ENCODE results near the gene SCRT2.

SCRT2 gene

DNA sequence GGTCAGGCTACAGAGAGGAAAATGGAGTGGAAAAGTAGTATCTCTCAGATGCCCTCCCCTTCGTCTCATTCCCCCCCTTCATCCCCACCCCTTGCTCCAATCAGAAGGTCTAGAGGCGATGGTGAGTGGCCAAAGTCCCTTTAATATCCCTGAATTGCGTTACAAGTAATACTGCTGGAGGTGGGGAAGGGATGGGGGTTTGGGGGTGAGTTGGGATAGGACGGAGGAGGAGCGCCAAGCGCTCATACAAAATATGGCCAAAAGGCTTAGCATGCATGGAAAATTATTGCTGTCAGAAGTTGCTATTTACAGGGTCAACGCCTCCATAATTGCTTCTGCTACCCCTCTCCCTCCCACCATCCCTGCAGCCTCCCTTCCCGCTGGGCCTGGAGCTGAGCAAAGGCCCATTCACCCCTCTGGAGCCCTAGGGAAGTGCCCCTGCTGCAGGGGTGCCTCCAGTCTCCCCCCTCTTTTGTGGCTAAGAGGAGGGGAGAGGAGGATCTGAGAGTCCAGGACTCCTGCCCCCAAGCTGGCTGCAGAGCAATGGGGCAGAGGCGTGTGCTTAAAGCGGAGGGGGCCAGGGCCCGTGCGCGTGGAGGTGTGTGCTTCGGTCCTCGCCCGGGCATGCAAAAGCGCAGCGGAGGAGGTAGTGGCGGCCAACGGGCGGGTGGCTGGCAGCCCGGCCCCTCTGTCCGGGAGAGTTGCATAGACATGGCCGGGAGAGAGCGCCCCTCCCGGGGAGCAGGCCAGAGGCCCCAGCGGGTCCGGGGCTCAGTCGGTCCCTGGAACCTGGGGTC is 13.9 kb downstream of the SCRT2 start:
- Mint-ChIP-seq H3K27ac (no peak overlapping the region), H3K4me3 (peak overlapping the region; percentile 7), H3K4me1 (peaks cover 6% of the 10 kb centered on the region), H3K27me3 (peaks cover 45% of the 10 kb centered on the region), H3K36me3 (peaks cover 6% of the 10 kb centered on the region), H3K9me3 (no peaks in the 10 kb centered on the region)
- ATAC-seq (ENCODE audit: low read depth) = no peak
- DNase-seq (ENCODE audit: low spot score in 2 of 2) = no peak

DNA sequence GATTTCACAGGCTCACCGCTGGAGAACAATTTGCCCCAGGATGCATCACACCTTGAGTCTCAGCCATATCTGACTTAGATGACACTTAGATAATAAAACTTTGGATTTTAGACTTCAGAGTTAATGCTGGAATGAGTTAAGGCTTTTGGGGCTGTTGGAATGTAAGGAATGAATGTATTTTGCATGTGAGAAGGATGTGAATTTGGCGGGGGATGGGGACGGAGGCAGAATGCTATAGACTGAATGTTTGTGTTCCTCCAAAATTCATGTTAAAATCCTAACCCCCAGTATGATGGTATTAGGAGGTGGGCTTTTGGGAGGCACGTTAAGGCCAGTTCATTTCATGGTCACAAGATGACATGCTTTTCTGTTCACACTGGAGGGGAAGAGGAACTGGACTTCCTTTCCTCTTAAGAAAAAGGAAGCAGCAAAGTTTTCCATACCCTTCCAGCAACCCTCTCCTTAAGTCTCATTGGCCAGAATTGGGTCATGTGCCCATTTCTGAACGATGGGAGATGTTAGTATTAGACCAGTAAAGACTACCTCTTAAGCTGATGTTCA is 16.8 kb downstream of the SCRT2 start:
- no peak overlapping the region for H3K27ac Mint-ChIP-seq
- DNase-seq (ENCODE audit: low spot score in 2 of 2) = no peak
- H3K4me3 Mint-ChIP-seq = no peak overlapping the region
- H3K36me3 Mint-ChIP-seq = peaks cover 6% of the 10 kb centered on the region
- H3K9me3 Mint-ChIP-seq = no peaks in the 10 kb centered on the region
- no peak for ATAC-seq (ENCODE audit: low read depth)
- peaks cover 6% of the 10 kb centered on the region for H3K4me1 Mint-ChIP-seq
- peaks cover 40% of the 10 kb centered on the region for H3K27me3 Mint-ChIP-seq

DNA sequence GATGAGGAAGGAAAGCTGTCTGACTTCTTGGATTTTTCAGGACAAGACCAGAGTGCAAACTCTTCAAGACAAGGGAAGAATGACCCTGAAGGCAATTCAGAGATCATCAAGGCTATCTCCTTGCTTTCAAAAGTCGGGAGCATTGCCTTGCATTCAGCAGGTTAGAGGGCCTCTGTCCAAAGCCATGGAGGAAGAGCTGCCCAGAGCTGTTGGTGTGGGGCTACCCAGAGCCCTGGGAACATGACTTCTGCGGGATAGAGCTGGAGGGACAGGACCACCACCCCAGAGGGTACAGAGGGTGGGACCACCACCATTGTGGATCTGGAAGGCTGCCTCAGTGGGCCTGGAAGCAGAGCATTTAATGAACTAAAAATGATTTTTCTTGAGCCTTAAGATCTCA is 17.4 kb downstream of the SCRT2 start:
- Mint-ChIP-seq H3K36me3 (peaks cover 5% of the 10 kb centered on the region), H3K27me3 (peaks cover 39% of the 10 kb centered on the region), H3K27ac (no peak overlapping the region), H3K4me1 (peaks cover 8% of the 10 kb centered on the region), H3K4me3 (no peak overlapping the region), H3K9me3 (no peaks in the 10 kb centered on the region)
- DNase-seq (ENCODE audit: low spot score in 2 of 2) = no peak
- no peak for ATAC-seq (ENCODE audit: low read depth)

DNA sequence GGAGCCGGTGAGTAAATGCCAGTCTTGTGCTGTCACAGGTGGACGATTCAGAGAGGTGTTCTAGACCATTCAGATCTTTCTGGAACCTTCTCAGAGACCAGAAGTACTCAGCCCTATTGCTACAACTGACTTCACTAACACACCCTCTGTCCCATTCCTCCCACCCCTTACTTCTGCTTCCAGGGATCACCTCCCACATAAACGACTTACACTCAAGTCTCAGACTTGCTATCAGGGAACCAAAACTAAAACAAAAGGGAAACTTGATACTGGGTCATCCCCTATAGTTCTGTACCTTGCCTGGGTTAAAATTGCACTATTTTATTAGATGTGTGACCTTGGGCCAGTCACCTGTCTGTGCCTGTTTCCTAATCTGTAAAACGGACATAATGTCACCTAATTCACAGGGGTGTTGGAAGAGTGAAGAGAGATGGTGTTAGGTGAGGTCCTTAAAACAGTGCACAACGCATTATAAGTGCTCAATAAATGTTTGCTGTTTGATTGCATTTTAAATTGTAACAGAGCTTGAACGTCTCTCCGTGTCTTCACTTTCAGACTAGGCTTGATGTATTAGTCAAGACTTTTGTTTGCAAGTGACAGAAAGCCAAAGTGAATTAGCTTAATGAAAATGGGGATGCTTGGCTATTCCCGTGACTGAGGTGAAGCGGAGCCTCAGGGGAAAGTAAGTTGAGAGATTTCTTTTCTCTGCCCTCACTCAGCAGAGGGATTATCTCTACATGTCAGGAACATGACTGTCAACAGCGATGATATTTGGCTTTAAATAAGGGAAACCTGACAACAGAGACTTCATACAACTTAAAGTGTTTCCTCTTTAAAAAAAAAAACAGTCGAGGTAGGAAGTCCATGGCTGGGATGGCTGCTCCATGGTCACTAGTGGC is 19.6 kb downstream of the SCRT2 start:
- Mint-ChIP-seq H3K27me3 (peaks cover 25% of the 10 kb centered on the region), H3K4me1 (peaks cover 3% of the 10 kb centered on the region), H3K9me3 (no peaks in the 10 kb centered on the region), H3K36me3 (no peaks in the 10 kb centered on the region), H3K4me3 (no peak overlapping the region), H3K27ac (no peak overlapping the region)
- no peak for DNase-seq (ENCODE audit: low spot score in 2 of 2)
- ATAC-seq (ENCODE audit: low read depth) = no peak

DNA sequence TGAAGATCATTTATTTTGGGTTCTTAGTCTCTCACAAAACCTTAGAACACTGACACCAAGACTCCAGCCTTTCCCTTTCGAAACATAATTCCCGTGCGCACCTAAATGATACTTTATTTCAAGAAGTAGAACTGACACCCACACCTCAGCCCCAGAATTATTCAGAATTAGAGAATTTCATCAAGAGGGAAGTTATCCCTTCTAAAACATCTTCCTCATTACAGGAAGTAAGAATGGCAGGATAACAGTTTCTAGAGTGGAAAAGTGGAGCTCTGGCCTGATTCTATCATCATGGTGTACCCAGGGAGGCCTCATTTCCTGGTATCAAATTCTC is 21.2 kb downstream of the SCRT2 start:
- peaks cover 5% of the 10 kb centered on the region for H3K4me1 Mint-ChIP-seq
- ATAC-seq (ENCODE audit: low read depth) (no peak), DNase-seq (ENCODE audit: low spot score in 2 of 2) (no peak)
- H3K27ac Mint-ChIP-seq = no peak overlapping the region
- H3K36me3 Mint-ChIP-seq = no peaks in the 10 kb centered on the region
- peaks cover 24% of the 10 kb centered on the region for H3K27me3 Mint-ChIP-seq
- no peak overlapping the region for H3K4me3 Mint-ChIP-seq
- no peaks in the 10 kb centered on the region for H3K9me3 Mint-ChIP-seq

DNA sequence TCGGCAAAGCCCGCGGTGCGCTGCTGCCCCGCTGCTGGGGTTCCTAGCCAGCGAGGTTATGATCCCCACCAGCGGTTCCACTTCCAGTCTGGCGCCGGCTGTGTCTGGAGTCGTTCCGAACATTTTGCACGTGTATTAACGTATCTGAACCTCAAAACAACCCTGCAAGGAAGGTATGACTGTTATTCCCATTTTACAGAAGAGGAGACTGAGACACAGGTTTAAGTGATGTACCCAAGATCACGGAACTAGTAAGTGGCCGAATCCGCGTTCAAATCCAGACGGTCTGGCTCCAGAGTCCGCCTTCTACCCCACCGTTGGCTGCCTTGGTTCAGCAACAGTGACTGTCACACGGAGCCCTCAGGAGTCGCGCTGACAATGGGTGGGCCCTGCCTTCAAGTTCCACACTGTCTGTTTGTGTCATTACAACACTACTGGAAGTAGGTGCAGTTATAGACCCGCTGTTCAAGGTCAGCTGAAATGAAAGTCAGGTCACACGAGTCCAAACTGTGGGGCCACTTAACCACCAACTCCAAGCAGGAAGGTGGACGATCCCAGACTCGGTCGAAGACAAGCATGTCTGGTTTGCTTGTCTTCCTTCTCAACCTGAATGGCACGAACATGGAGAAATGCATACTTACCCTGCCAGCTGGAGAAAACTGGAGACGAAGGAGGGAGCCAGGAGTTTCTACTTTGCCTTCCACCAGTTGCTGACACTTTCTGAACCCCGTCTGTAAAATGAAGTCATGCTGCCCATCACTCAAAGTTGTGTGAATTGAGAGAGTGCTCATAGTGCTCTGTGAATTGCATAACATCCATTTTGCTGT is 21.8 kb downstream of the SCRT2 start:
- Mint-ChIP-seq H3K9me3 (no peaks in the 10 kb centered on the region), H3K4me3 (peak overlapping the region; percentile 67), H3K36me3 (no peaks in the 10 kb centered on the region), H3K27ac (no peak overlapping the region), H3K4me1 (peaks cover 5% of the 10 kb centered on the region), H3K27me3 (peaks cover 22% of the 10 kb centered on the region)
- no peak for ATAC-seq (ENCODE audit: low read depth)
- DNase-seq (ENCODE audit: low spot score in 2 of 2) = no peak

DNA sequence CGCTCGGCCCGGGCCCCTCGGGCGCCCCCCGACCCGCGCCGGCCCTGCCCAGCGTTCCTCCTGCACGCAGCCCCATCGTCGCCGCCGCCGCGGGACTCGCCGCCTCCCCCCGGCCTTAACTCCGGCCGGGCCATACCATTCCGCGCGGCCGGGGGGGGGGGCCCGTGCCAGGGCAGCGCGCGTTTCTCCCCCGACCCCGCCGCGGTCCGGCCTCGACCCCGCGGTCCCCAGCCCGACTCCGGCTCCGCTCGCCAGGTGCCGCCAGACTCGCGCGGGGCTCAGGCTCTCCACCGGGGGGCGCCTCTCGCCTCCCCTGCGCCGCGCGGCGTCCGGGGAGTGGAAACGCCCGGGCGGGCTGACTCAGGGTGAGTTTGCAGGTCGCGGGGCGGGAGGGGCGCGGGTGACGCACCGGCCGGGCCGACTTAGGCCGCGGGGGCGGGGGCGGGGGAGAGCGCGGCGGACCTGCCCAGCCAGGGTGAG is 22.5 kb downstream of the SCRT2 start, which contains the start of gene SRXN1:
Gene SRXN1, minus strand, starts transcription at position 91 of the 480 bp plus-strand sequence. Its CDS starts 15 bp downstream, at position 76.
- Mint-ChIP-seq H3K27ac (no peak within 1 kb of the TSS), H3K4me3 (peak within 1 kb of the TSS; percentile 67), H3K27me3 (peaks cover 17% of the 10 kb centered on the region), H3K9me3 (no peaks in the 10 kb centered on the region), H3K36me3 (no peaks in the 10 kb centered on the region), H3K4me1 (peaks cover 5% of the 10 kb centered on the region)
- peak; percentile 93 for ATAC-seq (ENCODE audit: low read depth)
- DNase-seq (ENCODE audit: low spot score in 2 of 2) = peak; percentile 50 to 85

DNA sequence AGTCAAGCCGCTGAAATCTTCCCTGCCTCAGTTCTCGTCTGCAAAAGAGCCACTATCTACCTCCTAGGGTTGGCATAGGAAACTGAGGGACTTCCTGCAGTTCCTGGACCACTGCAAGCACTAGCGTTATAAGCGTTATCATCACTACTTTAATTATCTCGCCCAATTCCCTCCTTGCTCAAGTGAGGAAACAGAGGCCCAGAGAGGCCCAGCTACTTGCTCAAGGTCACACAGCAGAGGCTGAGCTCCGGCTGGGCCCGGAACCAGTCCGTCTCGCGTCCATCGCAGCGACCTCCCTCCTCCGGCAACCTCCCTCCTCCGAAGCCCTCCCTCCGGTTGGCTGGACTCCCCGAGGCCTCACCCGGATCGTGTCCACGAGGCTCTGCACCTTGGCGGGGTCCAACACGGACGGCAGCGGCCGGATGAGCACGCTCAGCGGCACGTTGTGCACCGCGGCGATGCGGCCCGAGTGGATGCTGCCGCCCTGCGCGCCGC is 22.9 kb downstream of the SCRT2 start:
- no peak overlapping the region for H3K27ac Mint-ChIP-seq
- H3K27me3 Mint-ChIP-seq = peaks cover 13% of the 10 kb centered on the region
- no peaks in the 10 kb centered on the region for H3K36me3 Mint-ChIP-seq
- no peaks in the 10 kb centered on the region for H3K9me3 Mint-ChIP-seq
- peaks cover 5% of the 10 kb centered on the region for H3K4me1 Mint-ChIP-seq
- DNase-seq (ENCODE audit: low spot score in 2 of 2) (no peak), ATAC-seq (ENCODE audit: low read depth) (no peak)
- H3K4me3 Mint-ChIP-seq = peak overlapping the region; percentile 30

DNA sequence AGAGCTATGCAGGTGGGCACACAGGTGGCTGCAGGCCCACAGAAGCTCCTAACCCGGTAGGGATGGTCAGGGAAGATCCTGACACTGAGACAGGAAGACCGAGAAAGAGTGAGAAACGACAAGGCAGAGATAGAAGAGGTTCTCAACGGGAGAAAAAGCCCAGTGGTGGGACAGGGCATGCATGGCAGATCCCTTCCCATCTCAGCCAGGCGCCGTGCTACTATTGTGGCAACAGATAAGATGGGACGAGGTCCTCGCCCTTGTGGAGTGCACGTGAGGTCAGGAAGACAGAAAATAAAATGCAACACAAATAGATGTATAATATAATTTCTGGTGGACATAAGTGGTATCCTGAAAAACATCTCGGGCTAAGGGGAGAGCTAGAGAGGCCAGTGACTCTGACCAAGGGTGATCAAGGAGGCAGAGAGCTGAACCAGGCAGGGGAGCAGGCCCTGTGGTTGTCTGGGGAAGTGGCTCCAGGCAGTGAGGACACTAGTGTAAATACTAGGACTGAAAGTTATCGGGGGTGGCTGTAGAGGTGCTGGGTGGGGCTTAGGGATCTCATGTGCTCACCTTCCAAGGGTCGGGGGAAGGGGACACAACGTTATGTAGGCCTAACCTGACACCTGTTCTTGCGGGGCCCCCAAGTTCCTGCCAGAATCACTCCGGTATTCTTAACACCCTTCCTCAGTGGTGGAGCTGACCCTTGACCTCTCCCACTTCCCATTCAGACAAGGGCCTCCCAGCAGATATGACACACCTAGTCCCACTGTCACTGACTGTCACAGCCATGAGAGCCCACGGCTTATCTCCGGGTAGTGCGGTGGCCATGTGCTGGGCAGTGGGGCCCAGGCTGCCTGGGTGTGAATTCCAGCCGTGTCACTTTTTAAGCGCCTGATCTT is 23.6 kb downstream of the SCRT2 start:
- DNase-seq (ENCODE audit: low spot score in 2 of 2) (no peak), ATAC-seq (ENCODE audit: low read depth) (no peak)
- H3K27ac Mint-ChIP-seq = no peak overlapping the region
- peaks cover 11% of the 10 kb centered on the region for H3K27me3 Mint-ChIP-seq
- H3K4me1 Mint-ChIP-seq = peaks cover 5% of the 10 kb centered on the region
- H3K4me3 Mint-ChIP-seq = peak overlapping the region; percentile 37
- no peaks in the 10 kb centered on the region for H3K36me3 Mint-ChIP-seq
- no peaks in the 10 kb centered on the region for H3K9me3 Mint-ChIP-seq

DNA sequence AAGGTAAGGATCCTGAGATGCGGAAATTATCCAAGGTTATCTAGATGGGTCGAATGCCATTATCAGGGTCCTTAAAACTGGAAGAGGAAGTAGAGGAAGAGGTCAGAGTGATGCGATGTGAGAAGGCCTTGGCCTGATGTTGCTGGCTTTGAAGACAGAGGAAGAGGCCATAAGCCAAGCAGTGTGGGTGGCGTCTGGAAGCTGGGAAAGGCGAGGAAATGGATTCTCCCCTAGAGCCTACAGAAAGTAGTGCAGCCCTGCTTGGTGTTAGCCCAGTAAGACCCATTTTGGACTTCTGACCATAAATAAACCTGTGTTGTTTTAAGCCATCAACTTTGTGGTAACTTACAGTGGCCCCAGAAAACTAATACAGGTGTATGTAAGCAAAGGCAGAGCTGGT is 24.6 kb downstream of the SCRT2 start:
- no peaks in the 10 kb centered on the region for H3K36me3 Mint-ChIP-seq
- H3K4me1 Mint-ChIP-seq = peaks cover 5% of the 10 kb centered on the region
- H3K27ac Mint-ChIP-seq = no peak overlapping the region
- H3K4me3 Mint-ChIP-seq = no peak overlapping the region
- H3K27me3 Mint-ChIP-seq = peaks cover 9% of the 10 kb centered on the region
- DNase-seq (ENCODE audit: low spot score in 2 of 2) = no peak
- H3K9me3 Mint-ChIP-seq = no peaks in the 10 kb centered on the region
- no peak for ATAC-seq (ENCODE audit: low read depth)

DNA sequence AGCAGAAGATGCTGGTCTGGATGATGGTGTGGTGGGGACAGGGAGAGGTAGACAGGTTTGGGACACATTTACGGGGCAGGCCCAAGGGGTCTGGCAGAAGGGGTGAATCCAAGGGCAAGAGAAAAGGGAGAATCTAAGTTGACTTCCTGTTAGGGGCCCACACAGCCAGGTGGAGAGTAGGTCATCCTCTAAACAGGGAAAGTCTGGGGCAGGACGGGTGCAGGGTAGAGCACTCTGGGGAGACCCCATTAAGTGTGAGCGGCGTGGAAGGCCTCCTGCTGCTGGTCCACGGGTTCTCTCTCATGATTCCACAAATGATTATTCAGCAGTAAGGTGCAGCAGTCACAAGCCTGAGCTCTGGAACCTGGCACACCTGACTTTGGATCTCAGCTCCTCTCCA is 25.3 kb downstream of the SCRT2 start:
- ATAC-seq (ENCODE audit: low read depth) (no peak), DNase-seq (ENCODE audit: low spot score in 2 of 2) (no peak)
- Mint-ChIP-seq H3K9me3 (no peaks in the 10 kb centered on the region), H3K4me3 (no peak overlapping the region), H3K27ac (no peak overlapping the region), H3K4me1 (peaks cover 8% of the 10 kb centered on the region), H3K27me3 (peaks cover 7% of the 10 kb centered on the region), H3K36me3 (no peaks in the 10 kb centered on the region)

DNA sequence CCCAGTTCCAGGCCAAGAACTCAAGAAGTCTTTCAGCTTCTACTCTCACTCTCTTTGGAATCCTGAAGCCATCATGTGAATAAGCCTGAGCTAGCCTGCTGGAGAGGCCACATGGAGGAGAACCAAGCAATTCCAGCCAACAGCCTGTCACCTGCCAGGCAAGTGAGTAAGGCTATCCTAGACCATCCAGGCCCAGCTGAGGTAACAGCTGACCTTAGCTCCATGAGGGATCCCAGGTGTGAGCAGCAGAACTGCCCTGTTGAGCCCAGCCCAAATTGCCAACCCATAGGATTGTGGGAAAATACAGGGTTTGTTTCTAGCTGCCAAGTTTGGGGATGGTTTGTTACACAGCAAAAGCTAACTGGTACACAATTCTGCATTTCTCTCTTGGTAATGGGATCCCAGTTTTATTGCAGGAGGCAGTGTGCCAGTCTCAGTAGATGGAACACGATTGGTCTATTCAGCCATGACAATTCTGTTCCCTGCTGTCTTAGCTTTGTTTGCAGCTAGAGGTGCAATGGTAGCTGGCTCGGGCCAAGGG is 28.1 kb downstream of the SCRT2 start:
- Mint-ChIP-seq H3K36me3 (no peaks in the 10 kb centered on the region), H3K27me3 (peaks cover 14% of the 10 kb centered on the region)
- ATAC-seq (ENCODE audit: low read depth) = no peak

More for the DNA sequence above, 28.1 kb downstream of the SCRT2 start:
- Mint-ChIP-seq H3K27ac (no peak overlapping the region), H3K4me1 (peaks cover 5% of the 10 kb centered on the region), H3K4me3 (no peak overlapping the region), H3K9me3 (no peaks in the 10 kb centered on the region)
- DNase-seq (ENCODE audit: low spot score in 2 of 2) = no peak

Data from memory B cell (primary cell).